ENCODE data around the gene DENND10. TPM values are rescaled to one million over a fixed set of nuclear protein-coding genes. Genes with fewer than 3 reads are reported as not detected.

Gene DENND10
- total and polyA plus RNA-seq, 4 donors = 11.7 to 32.0 (median 29.0) TPM

GRCh38 chr10:119166118-119166500 is 62.2 kb downstream of the DENND10 start:
- Histone ChIP-seq H3K9me3 (ENCODE audit: control insufficient read depth in 4 of 4, insufficient read depth in 3 of 4, low read length in 3 of 4) (no peaks in the 10 kb centered on the region), H3K4me3 (peak overlapping the region; percentile 84), H3K27me3 (ENCODE audit: control insufficient read depth in 3 of 3, insufficient read depth in 3 of 3, low read length in 2 of 3) (no peaks in the 10 kb centered on the region), H3K36me3 (ENCODE audit: control insufficient read depth in 4 of 4, insufficient read depth in 4 of 4, low read length in 4 of 4) (peaks cover 10 to 17% (median 15%) of the 10 kb centered on the region in 4 donors), H3K27ac (ENCODE audit: low read depth in 1 of 2, low read length in 1 of 2) (peak overlapping the region; percentile 82 to 93), H3K9ac (ENCODE audit: insufficient read depth in 1 of 2, low read length in 2 of 2) (peak overlapping the region; percentile 66 to 81), H3K4me1 (ENCODE audit: control insufficient read depth in 5 of 5, insufficient read depth in 5 of 5, low read length in 5 of 5) (peaks cover 0 to 9% (median 2%) of the 10 kb centered on the region in 5 donors)
- ATAC-seq (ENCODE audit: insufficient read depth, low FRiP score) (no peak), DNase-seq (no peak)
- TF ChIP-seq CTCF (IDR thresholded peaks at IDR 0.05; ENCODE audit: control extremely low read depth, extremely low read depth) = no peak
- WGBS, 2 donors = 60 to 61% methylated on average over 7 of the region's 7 CpGs

GRCh38 chr10:119166564-119166963 is 62.7 kb downstream of the DENND10 start:
- Histone ChIP-seq H3K9me3 (ENCODE audit: control insufficient read depth in 4 of 4, insufficient read depth in 3 of 4, low read length in 3 of 4) (no peaks in the 10 kb centered on the region), H3K36me3 (ENCODE audit: control insufficient read depth in 4 of 4, insufficient read depth in 4 of 4, low read length in 4 of 4) (peaks cover 15 to 21% (median 18%) of the 10 kb centered on the region in 4 donors), H3K4me1 (ENCODE audit: control insufficient read depth in 5 of 5, insufficient read depth in 5 of 5, low read length in 5 of 5) (peaks cover 0 to 9% (median 2%) of the 10 kb centered on the region in 5 donors), H3K27ac (ENCODE audit: low read depth in 1 of 2, low read length in 1 of 2) (peak overlapping the region in 1 of 2 donors; percentile 82), H3K27me3 (ENCODE audit: control insufficient read depth in 3 of 3, insufficient read depth in 3 of 3, low read length in 2 of 3) (no peaks in the 10 kb centered on the region), H3K9ac (ENCODE audit: insufficient read depth in 1 of 2, low read length in 2 of 2) (no peak overlapping the region), H3K4me3 (no peak overlapping the region)
- TF ChIP-seq CTCF (IDR thresholded peaks at IDR 0.05; ENCODE audit: control extremely low read depth, extremely low read depth) = no peak
- ATAC-seq (ENCODE audit: insufficient read depth, low FRiP score) = no peak
- 51 to 59% methylated on average over 8 of the region's 8 CpGs for WGBS, 2 donors
- no peak for DNase-seq

DNA sequence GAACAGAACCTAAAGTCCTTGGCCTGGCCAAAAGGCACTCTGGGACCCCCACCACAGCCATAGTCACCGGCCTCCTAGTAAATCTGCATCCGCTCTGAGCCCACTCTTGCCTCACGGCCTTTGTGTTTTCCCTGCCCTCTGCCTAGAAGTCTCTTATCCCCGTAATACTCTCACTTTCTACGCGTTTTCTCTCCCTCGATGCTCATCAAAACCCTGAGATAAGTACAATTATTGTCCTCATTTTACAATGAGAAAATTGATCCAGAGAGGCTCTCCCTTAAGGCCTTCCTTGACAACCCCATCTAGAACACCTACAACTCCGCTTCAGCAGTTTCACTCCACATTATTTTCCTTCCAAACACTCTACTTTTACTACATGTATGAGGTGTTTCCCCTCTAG is 63.1 kb downstream of the DENND10 start:
- DNase-seq (no peak), ATAC-seq (ENCODE audit: insufficient read depth, low FRiP score) (no peak)
- no peak for TF ChIP-seq CTCF (IDR thresholded peaks at IDR 0.05; ENCODE audit: control extremely low read depth, extremely low read depth)
- peaks cover 18 to 25% (median 20%) of the 10 kb centered on the region in 4 donors for H3K36me3 ChIP-seq (ENCODE audit: control insufficient read depth in 4 of 4, insufficient read depth in 4 of 4, low read length in 4 of 4)
- H3K27me3 ChIP-seq (ENCODE audit: control insufficient read depth in 3 of 3, insufficient read depth in 3 of 3, low read length in 2 of 3) = no peaks in the 10 kb centered on the region
- peaks cover 0 to 9% (median 2%) of the 10 kb centered on the region in 5 donors for H3K4me1 ChIP-seq (ENCODE audit: control insufficient read depth in 5 of 5, insufficient read depth in 5 of 5, low read length in 5 of 5)
- no peak overlapping the region for H3K9ac ChIP-seq (ENCODE audit: insufficient read depth in 1 of 2, low read length in 2 of 2)
- no peak overlapping the region for H3K4me3 ChIP-seq
- no peaks in the 10 kb centered on the region for H3K9me3 ChIP-seq (ENCODE audit: control insufficient read depth in 4 of 4, insufficient read depth in 3 of 4, low read length in 3 of 4)
- no peak overlapping the region for H3K27ac ChIP-seq (ENCODE audit: low read depth in 1 of 2, low read length in 1 of 2)
- 82 to 83% methylated on average over 8 of the region's 8 CpGs for WGBS, 2 donors

- 72 to 82% methylated on average over 2 of the region's 2 CpGs for WGBS, 2 donors
- Histone ChIP-seq H3K4me1 (ENCODE audit: control insufficient read depth in 5 of 5, insufficient read depth in 5 of 5, low read length in 5 of 5) (peaks cover 0 to 14% (median 3%) of the 10 kb centered on the region in 5 donors), H3K27ac (ENCODE audit: low read depth in 1 of 2, low read length in 1 of 2) (no peak overlapping the region), H3K27me3 (ENCODE audit: control insufficient read depth in 3 of 3, insufficient read depth in 3 of 3, low read length in 2 of 3) (no peaks in the 10 kb centered on the region), H3K36me3 (ENCODE audit: control insufficient read depth in 4 of 4, insufficient read depth in 4 of 4, low read length in 4 of 4) (peaks cover 22 to 41% (median 33%) of the 10 kb centered on the region in 4 donors), H3K4me3 (no peak overlapping the region), H3K9me3 (ENCODE audit: control insufficient read depth in 4 of 4, insufficient read depth in 3 of 4, low read length in 3 of 4) (peaks cover 0 to 2% (median 0%) of the 10 kb centered on the region in 4 donors), H3K9ac (ENCODE audit: insufficient read depth in 1 of 2, low read length in 2 of 2) (no peak overlapping the region)
- TF ChIP-seq CTCF (IDR thresholded peaks at IDR 0.05; ENCODE audit: control extremely low read depth, extremely low read depth) = no peak
- ATAC-seq (ENCODE audit: insufficient read depth, low FRiP score) = no peak
- no peak for DNase-seq
Observed at GRCh38 chr10:119174109-119174508, 70.2 kb downstream of the DENND10 start.
